Panc1 (cell line): ENCODE measurements around the gene SHISA9.
"Not testable (repeated sequence)": the region's sequence is repeated elsewhere in the genome, so short reads cannot be mapped to it uniquely, and the experiment has no call there.

ENCODE experiments used
- POLR2AphosphoS5 ChIP-seq: IDR thresholded peaks from 2 replicates; pipeline ENCODE4 v1.6.1; 2012; ENCODE audit warnings: mild to moderate bottlenecking, low read depth, low read length, moderate library complexity
- TF ChIP-seq, protein P1 (sequence below): fragments of 450-650 bp; IDR thresholded peaks from 2 replicates; pipeline ENCODE4 v1.5.1; 2017; ENCODE audit warnings: mild to moderate bottlenecking

DNA sequence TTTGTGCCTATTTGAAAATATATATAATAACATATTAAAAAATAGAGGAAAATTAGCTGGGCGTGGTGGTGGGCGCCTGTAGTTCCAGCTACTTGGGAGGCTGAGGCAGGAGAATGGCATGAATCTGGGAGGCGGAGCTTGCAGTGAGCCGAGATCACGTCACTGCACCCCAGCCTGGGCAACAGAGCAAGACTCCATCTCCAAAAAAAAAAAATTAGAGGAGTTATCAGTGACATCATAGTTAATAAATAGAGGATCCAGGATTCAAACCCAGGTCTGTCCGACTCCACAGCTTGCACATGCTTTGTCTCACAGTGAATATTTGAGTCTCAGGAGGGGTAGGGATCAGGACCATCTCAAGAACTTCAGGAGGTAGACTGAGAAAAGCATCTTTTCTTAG, 22.2 kb downstream of the SHISA9 start:
- TF ChIP-seq, protein P1, sequence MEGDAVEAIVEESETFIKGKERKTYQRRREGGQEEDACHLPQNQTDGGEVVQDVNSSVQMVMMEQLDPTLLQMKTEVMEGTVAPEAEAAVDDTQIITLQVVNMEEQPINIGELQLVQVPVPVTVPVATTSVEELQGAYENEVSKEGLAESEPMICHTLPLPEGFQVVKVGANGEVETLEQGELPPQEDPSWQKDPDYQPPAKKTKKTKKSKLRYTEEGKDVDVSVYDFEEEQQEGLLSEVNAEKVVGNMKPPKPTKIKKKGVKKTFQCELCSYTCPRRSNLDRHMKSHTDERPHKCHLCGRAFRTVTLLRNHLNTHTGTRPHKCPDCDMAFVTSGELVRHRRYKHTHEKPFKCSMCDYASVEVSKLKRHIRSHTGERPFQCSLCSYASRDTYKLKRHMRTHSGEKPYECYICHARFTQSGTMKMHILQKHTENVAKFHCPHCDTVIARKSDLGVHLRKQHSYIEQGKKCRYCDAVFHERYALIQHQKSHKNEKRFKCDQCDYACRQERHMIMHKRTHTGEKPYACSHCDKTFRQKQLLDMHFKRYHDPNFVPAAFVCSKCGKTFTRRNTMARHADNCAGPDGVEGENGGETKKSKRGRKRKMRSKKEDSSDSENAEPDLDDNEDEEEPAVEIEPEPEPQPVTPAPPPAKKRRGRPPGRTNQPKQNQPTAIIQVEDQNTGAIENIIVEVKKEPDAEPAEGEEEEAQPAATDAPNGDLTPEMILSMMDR, result not testable (repeated sequence)
- not testable (repeated sequence) for TF ChIP-seq POLR2AphosphoS5
